ENCODE data around the gene SDSL. TPM values are rescaled to one million over a fixed set of nuclear protein-coding genes. Genes with fewer than 3 reads are reported as not detected.

Gene SDSL
- total RNA-seq, 2 donors from 2014 or later, result 7.5 to 15.2 TPM

- ATAC-seq, result no peak
- DNase-seq, result no peak
- intact Hi-C loops (cut with DNase I), result no loop called here
- no peaks in the 10 kb centered on the region for H3K36me3 ChIP-seq (replicated peaks in 1 of 2; ENCODE audit: insufficient read depth in 1 of 2, low read depth in 2 of 2)
- H3K9me3 ChIP-seq, result no peaks in the 10 kb centered on the region
- no peak for TF ChIP-seq POLR2A (IDR thresholded peaks at IDR 0.05)
- TF ChIP-seq CTCF (IDR thresholded peaks at IDR 0.05), result no peak
- H3K4me1 ChIP-seq, result peaks cover under 1% of the 10 kb centered on the region
- whole genome bisulfite sequencing, 2 donors, result 20 to 31% methylated on average over 4 to 6 of the region's 6 CpGs
- H3K27me3 ChIP-seq, result peaks cover 0 to 28% of the 10 kb centered on the region in 2 donors
- H3K27ac ChIP-seq, result no peak overlapping the region
- no peak overlapping the region for H3K4me3 ChIP-seq
These were observed 51.2 kb downstream of the SDSL start for GRCh38 chr12:113473400-113473799.

- no peaks in the 10 kb centered on the region for H3K36me3 ChIP-seq (replicated peaks in 1 of 2; ENCODE audit: insufficient read depth in 1 of 2, low read depth in 2 of 2)
- DNase-seq, result no peak
- H3K27ac ChIP-seq, result no peak overlapping the region
- peaks cover 0 to 31% of the 10 kb centered on the region in 2 donors for H3K27me3 ChIP-seq
- H3K4me1 ChIP-seq, result no peaks in the 10 kb centered on the region
- H3K9me3 ChIP-seq, result no peaks in the 10 kb centered on the region
- H3K4me3 ChIP-seq, result no peak overlapping the region
- WGBS, 2 donors, result 4 to 7% methylated on average over 5 to 9 of the region's 9 CpGs
- no peak for TF ChIP-seq CTCF (IDR thresholded peaks at IDR 0.05)
- no peak for TF ChIP-seq POLR2A (IDR thresholded peaks at IDR 0.05)
- intact Hi-C loops (cut with DNase I), result no loop called here
- no peak for ATAC-seq
These were observed 51.8 kb downstream of the SDSL start for GRCh38 chr12:113473942-113474341.

- ATAC-seq, result no peak
- Histone ChIP-seq H3K4me3 (no peak overlapping the region), H3K36me3 (replicated peaks in 1 of 2; ENCODE audit: insufficient read depth in 1 of 2, low read depth in 2 of 2) (no peaks in the 10 kb centered on the region), H3K9me3 (no peaks in the 10 kb centered on the region), H3K27ac (no peak overlapping the region), H3K27me3 (peaks cover 0 to 36% of the 10 kb centered on the region in 2 donors), H3K4me1 (no peaks in the 10 kb centered on the region)
- intact Hi-C loops (cut with DNase I), result no loop called here
- DNase-seq, result no peak
- no peak for TF ChIP-seq CTCF (IDR thresholded peaks at IDR 0.05)
- no peak for TF ChIP-seq POLR2A (IDR thresholded peaks at IDR 0.05)
- WGBS, 2 donors, result 3 to 4% methylated on average over 19 of the region's 19 CpGs
These were observed 52.7 kb downstream of the SDSL start for GRCh38 chr12:113474635-113475436.

- H3K4me1 ChIP-seq, result no peaks in the 10 kb centered on the region
- no peak for TF ChIP-seq POLR2A (IDR thresholded peaks at IDR 0.05)
- TF ChIP-seq CTCF (IDR thresholded peaks at IDR 0.05), result no peak
- no peak overlapping the region for H3K27ac ChIP-seq
- no peak overlapping the region for H3K4me3 ChIP-seq
- no peaks in the 10 kb centered on the region for H3K36me3 ChIP-seq (replicated peaks in 1 of 2; ENCODE audit: insufficient read depth in 1 of 2, low read depth in 2 of 2)
- ATAC-seq, result no peak
- intact Hi-C loops (cut with DNase I), result no loop called here
- 1 to 2% methylated on average over 39 to 50 of the region's 50 CpGs for WGBS, 2 donors
- no peaks in the 10 kb centered on the region for H3K9me3 ChIP-seq
- no peak for DNase-seq
- peaks cover 0 to 31% of the 10 kb centered on the region in 2 donors for H3K27me3 ChIP-seq
These were observed 53.4 kb downstream of the SDSL start for GRCh38 chr12:113475451-113476175.

Data from body of pancreas (tissue), 4 donors.